GM12874 (cell line): ENCODE measurements around the gene NAA20.

Experiments
- CTCF ChIP-seq: IDR thresholded peaks from 2 replicates; pipeline ENCODE4 v1.5.1; 2011; ENCODE audit warnings: low read depth, mild to moderate bottlenecking, control low read depth, low read length, moderate library complexity; ENCODE audit not compliant: insufficient read depth

Gene NAA20

GRCh38 chr20:19978511-19979210 lies 38.5 kb upstream of the NAA20 start:
- no peak for TF ChIP-seq CTCF

GRCh38 chr20:19981031-19981451 lies 36.1 kb upstream of the NAA20 start:
- TF ChIP-seq CTCF, result no peak

GRCh38 chr20:19986419-19986818 lies 30.7 kb upstream of the NAA20 start:
- TF ChIP-seq CTCF, result no peak

GRCh38 chr20:19987046-19987445 lies 30.1 kb upstream of the NAA20 start:
- TF ChIP-seq CTCF, result no peak

GRCh38 chr20:19990850-19991249 lies 26.3 kb upstream of the NAA20 start:
- no peak for TF ChIP-seq CTCF

GRCh38 chr20:19991308-19991707 lies 25.9 kb upstream of the NAA20 start:
- TF ChIP-seq CTCF, result no peak

GRCh38 chr20:19991854-19992253 lies 25.3 kb upstream of the NAA20 start:
- TF ChIP-seq CTCF, result no peak
